Hepatocyte (in vitro differentiated cells): ENCODE data around the gene SPHK1.

ENCODE experiments used
- CTCF ChIP-seq: fragments of 200-600 bp; sonication (generic); IDR thresholded peaks from 2 replicates; pipeline ENCODE4 v1.5.1; 2016; ENCODE audit warnings: antibody characterized with exemption, mild to moderate bottlenecking; ENCODE audit not compliant: poor library complexity
- EZH2phosphoT487 ChIP-seq: fragments of 200-600 bp; sonication (generic); IDR thresholded peaks from one replicate; pipeline ENCODE4 v1.6.1; 2018; ENCODE audit warnings: antibody characterized with exemption, mild to moderate bottlenecking, low read depth, moderate library complexity; ENCODE audit not compliant: unreplicated experiment, severe bottlenecking

DNA sequence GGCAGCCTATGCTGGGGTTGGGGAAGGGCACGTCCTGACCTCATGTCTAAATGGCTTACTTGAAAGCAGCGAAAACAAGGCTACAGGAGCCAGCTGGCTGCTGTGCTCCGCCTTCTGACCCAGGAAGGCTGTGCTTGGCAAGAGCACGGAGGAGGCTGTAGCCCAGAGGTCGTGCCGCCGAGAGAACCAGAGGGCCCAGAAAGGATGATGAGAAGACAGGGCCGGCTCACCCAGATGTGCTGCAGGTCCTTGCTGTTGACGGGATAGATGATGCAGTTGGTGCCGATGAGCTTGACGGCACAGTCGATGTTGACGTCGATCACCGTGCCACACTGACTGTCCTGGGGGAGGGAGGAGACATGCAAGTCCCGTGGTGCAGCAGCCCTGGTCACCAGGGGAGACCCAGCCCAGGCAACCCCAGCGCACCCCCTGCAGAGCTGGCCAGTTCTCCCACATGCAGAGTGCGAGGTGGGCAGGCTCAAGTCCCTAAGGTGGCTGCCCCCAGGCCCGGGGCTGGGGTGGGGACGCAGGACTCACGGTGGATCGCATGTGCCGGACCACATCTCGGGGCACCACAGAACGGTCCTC, 20.7 kb downstream of the SPHK1 start:
- TF ChIP-seq CTCF (no peak), EZH2phosphoT487 (no peak)
